HG02571 (cell line): ENCODE results near the gene CD3D.

Source experiments
- ATAC-seq: cut with Tn5 transposase; IDR thresholded peaks from one replicate; pipeline ENCODE4 v1.9.1; 2021; ENCODE audit warnings: mild to moderate bottlenecking, moderate library complexity; ENCODE audit not compliant: unreplicated experiment

The CD3D gene

DNA sequence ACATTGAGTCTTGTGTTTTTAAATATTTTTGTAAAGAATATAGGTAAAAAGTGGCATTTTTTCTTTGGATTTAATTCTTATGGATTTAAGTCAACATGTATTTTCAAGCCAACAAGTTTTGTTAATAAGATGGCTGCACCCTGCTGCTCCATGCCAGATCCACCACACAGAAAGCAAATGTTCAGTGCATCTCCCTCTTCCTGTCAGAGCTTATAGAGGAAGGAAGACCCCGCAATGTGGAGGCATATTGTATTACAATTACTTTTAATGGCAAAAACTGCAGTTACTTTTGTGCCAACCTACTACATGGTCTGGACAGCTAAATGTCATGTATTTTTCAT is 38.3 kb downstream of the CD3D start:
- ATAC-seq, result no peak

DNA sequence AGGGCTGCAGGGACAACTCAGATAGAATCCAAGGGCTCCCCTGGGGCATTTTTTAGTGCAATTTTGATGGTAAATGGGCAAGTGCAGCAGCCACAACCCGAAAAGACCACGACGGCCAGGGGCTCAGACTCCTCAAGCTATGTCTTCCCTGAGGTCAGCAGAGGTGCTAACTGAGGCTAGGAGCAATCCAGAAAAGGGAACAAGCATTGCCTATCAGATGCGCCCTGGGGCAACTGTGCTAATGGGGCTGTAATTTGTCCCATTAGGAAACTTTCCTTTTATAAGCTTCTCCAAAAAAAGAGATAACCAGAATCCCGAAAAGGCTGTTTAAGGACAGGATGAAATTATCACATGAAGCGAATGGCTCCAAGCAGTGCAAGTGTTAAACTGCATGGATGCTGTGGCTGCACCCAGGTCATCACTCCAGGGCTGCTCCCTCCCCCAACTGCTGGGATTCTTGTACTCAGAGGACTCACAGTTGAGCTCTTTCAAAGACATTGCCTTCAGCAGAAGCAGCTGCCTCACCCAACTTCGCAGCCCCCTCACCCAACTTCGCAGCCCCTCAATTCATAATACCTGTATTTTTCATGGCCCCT is 40.8 kb downstream of the CD3D start:
- no peak for ATAC-seq

DNA sequence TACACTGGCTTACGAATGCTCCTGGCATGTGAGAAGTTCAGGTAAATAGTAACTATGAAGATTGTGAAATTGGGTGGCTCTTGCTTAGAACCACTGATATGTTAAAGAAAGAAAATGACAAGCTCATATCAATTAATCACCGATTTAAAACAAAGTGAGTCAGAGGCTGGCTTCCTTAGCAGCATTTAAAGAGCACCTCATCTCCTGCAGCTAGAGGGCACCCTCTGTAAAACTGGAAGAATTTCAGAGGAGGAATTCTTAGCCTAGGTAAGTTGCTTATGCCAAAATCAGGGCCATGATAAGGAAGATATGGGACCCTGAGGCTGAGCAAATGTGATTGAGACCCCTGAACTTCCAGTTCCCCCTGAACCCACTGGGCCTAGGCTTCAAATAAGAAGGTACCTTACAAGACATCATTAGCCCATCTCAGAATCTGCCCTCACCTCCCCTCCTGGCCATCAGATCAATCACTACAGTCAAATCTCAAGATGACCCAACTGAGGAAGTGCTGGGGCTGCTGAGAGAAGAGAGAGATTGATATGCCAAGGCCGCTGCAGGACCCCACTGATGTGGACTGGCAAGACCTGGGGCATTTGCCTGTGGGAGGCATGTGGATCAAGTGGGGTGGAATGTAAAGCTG is 46.6 kb downstream of the CD3D start:
- no peak for ATAC-seq

DNA sequence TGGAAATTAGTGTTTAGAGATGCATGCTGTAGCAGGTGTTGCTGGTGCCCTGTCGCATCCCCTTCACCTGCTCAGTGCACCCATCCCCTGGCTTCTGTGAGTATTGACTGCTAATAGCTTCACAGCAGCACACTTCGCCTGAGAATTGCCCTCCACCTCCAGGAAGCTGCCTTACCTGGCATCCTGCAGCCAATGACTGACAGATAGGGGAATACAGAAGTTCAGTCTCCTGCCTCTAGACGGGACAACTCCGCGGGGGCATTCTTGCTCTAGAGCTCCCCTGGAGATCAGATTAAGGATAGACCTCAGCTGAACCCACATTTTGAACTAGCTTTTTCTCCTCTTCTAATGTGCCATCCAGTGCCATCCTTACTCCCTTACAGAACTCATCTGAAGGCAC is 47.3 kb downstream of the CD3D start:
- ATAC-seq, result no peak

DNA sequence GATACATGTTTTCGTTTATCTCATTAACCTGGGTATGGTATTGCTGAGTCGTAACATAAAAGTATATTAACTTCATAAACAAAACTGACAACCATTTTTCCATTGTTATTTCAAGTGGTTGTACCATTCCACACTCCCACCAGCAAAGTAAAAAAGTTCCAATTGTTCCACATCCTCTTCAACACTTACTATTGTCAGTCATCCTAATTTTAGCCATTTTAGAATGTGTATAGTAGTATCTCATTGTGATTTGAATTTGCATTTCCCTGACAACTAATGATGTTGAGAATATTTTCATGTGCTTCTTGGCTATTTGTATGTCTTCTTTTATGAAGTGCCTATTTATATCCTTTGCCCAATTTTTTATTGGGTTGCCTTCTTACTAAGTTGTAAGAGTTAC is 48.5 kb downstream of the CD3D start:
- ATAC-seq, result no peak

DNA sequence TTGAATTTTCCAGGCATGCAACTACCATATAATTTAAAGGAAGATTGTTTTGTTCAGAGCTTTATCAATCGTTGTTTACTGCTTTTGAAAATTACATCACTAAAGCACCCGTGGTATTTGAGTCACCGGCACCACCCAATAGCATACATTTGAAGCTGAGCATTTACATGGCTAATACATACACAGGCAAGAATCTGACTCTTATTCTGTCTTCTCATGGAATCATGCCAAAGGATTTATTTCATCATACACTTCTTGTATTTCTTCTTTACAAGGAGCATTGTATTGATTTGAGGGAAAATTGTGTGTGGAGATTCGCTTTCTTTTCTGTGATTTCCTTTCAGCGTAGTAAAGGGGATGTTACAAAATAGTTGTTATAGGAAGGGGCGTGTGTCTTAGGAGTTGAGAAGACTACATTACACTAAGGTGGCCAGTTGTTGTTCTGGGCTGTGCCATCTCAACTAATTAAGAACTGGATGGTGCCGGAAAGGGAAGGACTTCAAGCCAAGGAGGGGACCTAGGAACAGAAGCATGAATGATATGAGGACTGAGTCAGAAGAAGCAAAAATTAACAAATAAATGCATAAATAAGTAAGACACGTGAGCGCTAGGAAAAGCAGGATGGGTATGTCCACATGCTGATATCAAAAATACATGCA is 50.9 kb downstream of the CD3D start:
- ATAC-seq, result no peak

DNA sequence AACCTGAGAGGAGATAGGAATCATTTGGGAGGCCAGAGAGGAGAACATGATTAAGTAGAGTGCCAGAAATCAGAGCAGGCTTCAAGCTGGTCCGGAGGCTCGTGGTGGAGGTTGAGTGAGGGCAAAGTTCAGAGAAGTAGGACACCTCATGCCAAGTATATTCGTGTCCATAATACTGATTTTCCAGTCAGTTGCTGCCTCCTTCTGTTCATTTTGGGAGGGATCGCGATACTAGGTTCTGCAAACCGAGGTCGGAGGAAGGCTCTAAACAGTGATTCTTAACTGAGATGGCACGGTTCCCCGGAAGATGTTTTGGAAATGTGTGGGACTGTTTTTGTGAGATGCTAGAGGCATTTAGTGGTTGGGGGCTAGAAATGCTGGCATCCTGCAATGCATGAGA is 51.6 kb downstream of the CD3D start:
- no peak for ATAC-seq

DNA sequence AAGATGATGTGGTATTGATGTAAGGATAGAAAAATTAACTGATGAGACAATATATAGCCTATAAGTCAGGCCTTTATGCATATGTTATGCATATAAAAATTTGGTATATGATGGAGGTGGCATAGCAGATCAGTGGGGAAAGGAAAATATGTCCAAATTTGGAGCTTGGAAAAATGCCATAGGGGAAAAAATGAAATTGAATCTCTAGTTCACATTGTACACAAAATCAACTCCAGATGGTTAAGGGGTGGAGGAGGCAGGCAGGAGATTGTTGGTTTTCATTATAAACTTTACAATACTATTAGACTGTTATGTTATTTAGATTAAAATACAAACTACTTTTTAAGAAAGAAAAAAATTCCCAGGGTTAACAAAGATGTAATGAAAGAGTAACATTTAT is 53.1 kb downstream of the CD3D start:
- ATAC-seq, result no peak
